Right renal pelvis (tissue), 4 donors: ENCODE data around the gene DCLK2. TPM values are rescaled to one million over a fixed set of nuclear protein-coding genes. Genes with fewer than 3 reads are reported as not detected.

ENCODE experiments used
- DNase-seq, 4 donors: peaks; one replicate each; pipeline ENCODE4 v3.0.0-alpha.2; 2013; ENCODE audit warnings: low read depth in 4 of 4, low spot score in 3 of 4, missing footprints in 1 of 4
- polyA plus RNA-seq, 4 donors: library from polyadenylated mRNA; unstranded; fragments of 120-200 nt; gene quantifications; one replicate each; pipeline ENCODE4 v1.2.1, GENCODE V29; 2013; ENCODE audit not compliant: insufficient read length in 4 of 4

Gene DCLK2
- polyA plus RNA-seq, 4 donors = 10.5 to 13.0 (median 12.4) TPM

DNA sequence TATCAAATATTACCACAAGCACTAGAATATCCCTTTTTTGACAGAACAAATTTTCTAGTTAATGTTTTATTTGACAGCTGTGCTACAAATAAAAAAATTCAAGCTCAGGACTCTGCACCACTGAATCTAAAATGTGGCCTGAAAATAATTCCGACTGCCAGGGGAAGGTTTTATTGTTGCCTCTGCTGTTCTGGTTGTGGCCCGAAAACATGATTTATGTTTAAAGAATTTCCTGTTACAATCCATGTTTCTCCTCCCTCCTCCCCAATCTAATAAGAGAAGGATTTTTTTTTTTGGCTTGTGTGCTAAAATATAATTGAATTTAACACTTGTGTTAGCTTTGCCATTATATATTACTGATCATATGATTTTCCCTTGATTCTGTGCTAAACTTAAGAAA lies 227.8 kb downstream of the DCLK2 start:
- DNase-seq = no peak

DNA sequence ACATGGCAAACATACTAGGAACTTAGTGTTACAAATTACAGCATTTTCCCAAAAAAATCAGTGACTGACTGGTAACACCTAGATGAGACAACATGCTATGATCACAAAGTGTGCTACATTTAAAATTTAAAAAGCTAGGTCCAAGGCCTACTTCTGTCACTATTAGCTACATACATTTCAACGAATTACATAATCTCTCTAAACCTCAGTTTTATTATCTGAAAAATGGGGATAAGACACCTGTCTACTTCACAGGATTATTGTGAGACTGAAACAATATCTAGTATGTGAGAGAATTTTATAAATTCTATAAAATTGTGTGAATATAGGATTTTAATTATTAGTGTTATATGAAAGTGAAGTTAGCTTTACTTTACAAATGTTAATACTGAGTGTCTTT lies 228.5 kb downstream of the DCLK2 start:
- DNase-seq = no peak
